Esophagus muscularis mucosa (tissue), 3 donors: ENCODE measurements around the gene ZNF77.

Experiments used
- POLR2A ChIP-seq: fragments of 450-650 bp; IDR thresholded peaks from one replicate; pipeline ENCODE4 v1.6.1; 2017; ENCODE audit warnings: antibody characterized with exemption, moderate library complexity, mild to moderate bottlenecking, low read depth
- POLR2AphosphoS5 ChIP-seq, 2 donors: sonication (generic); formaldehyde crosslinking; IDR thresholded peaks; one replicate each; pipeline ENCODE4 v1.6.1; 2017; ENCODE audit warnings: antibody characterized with exemption in 2 of 2
- TF ChIP-seq, protein P1 (sequence below), 3 experiments: fragments of 200-600 bp in 2 of 3; fragments of 450-650 bp in 1 of 3; sonication (generic) in 2 of 3; IDR thresholded peaks; one replicate each; pipeline ENCODE4 v1.5.1; 2017 to 2019; ENCODE audit warnings: antibody characterized with exemption in 3 of 3, mild to moderate bottlenecking in 2 of 3, moderate library complexity in 1 of 3

DNA sequence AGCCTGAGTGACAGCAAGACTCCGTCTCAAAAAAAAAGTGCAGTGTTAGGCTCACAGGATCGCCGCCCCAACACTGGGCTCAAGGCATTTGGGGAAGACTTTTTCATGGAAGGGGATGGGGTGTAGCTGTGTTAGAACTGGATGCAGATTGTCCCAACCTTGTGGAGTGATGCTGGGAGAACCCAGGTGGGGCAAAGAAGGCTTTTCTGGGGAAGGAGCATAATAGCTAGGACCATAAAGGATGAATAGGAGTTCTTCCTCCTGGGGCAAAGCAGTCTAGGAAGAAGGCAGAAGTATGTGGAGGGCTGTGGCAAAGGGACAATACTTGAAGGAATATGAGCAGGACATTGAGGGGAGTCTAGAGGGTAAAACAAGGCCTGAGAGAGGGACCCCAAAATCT is 43.8 kb upstream of the ZNF77 start:
- TF ChIP-seq, protein P1, sequence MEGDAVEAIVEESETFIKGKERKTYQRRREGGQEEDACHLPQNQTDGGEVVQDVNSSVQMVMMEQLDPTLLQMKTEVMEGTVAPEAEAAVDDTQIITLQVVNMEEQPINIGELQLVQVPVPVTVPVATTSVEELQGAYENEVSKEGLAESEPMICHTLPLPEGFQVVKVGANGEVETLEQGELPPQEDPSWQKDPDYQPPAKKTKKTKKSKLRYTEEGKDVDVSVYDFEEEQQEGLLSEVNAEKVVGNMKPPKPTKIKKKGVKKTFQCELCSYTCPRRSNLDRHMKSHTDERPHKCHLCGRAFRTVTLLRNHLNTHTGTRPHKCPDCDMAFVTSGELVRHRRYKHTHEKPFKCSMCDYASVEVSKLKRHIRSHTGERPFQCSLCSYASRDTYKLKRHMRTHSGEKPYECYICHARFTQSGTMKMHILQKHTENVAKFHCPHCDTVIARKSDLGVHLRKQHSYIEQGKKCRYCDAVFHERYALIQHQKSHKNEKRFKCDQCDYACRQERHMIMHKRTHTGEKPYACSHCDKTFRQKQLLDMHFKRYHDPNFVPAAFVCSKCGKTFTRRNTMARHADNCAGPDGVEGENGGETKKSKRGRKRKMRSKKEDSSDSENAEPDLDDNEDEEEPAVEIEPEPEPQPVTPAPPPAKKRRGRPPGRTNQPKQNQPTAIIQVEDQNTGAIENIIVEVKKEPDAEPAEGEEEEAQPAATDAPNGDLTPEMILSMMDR (IDR thresholded peaks at IDR 0.05), result no peak
- TF ChIP-seq POLR2A (no peak), POLR2AphosphoS5 (IDR thresholded peaks at IDR 0.05) (no peak)
